Amygdala (tissue), 56 donors: ENCODE data around the gene LCP2.

Experiments used
- DNase-seq, 56 donors: peaks; one replicate each; lab custom pipeline; 2025; lab: John Stamatoyannopoulos, UW

Gene LCP2

GRCh38 chr5:170317499-170317898, 19.9 kb upstream of the LCP2 start:
- DNase-seq = no peak

GRCh38 chr5:170316937-170317336, 19.4 kb upstream of the LCP2 start:
- DNase-seq = no peak

GRCh38 chr5:170315154-170315553, 17.6 kb upstream of the LCP2 start:
- DNase-seq = peak in 52 of 56 donors; percentile 25 to 92 (median 73)

GRCh38 chr5:170314541-170315095, 17.0 kb upstream of the LCP2 start:
- DNase-seq = no peak

- DNase-seq = no peak
These were observed 16.2 kb upstream of the LCP2 start for GRCh38 chr5:170313816-170314215.

GRCh38 chr5:170313344-170313743, 15.8 kb upstream of the LCP2 start:
- DNase-seq = no peak

GRCh38 chr5:170312666-170313065, 15.1 kb upstream of the LCP2 start:
- peak in 1 of 56 donors; percentile 19 for DNase-seq

- DNase-seq = no peak
These were observed 14.7 kb upstream of the LCP2 start for GRCh38 chr5:170312301-170312595.

- DNase-seq = no peak
These were observed 14.1 kb upstream of the LCP2 start for GRCh38 chr5:170311511-170312300.

GRCh38 chr5:170310256-170310926, 12.8 kb upstream of the LCP2 start:
- DNase-seq = no peak

- no peak for DNase-seq
These were observed 11.1 kb upstream of the LCP2 start for GRCh38 chr5:170308686-170309085.

GRCh38 chr5:170307575-170308465, 10.2 kb upstream of the LCP2 start:
- peak in 3 of 56 donors; percentile 15 to 22 (median 17) for DNase-seq

GRCh38 chr5:170306381-170306831, 8.8 kb upstream of the LCP2 start:
- DNase-seq = no peak

- no peak for DNase-seq
These were observed 8.1 kb upstream of the LCP2 start for GRCh38 chr5:170305646-170306025.

- no peak for DNase-seq
These were observed 7.6 kb upstream of the LCP2 start for GRCh38 chr5:170305016-170305645.

GRCh38 chr5:170303549-170303948, 6.0 kb upstream of the LCP2 start:
- DNase-seq = no peak

- peak in 3 of 56 donors; percentile 18 to 19 (median 18) for DNase-seq
These were observed 5.3 kb upstream of the LCP2 start for GRCh38 chr5:170302653-170303501.

- no peak for DNase-seq
These were observed 4.5 kb upstream of the LCP2 start for GRCh38 chr5:170301981-170302652.

- DNase-seq = no peak
These were observed 3.6 kb upstream of the LCP2 start for GRCh38 chr5:170301149-170301548.
